ENCODE measurements around the gene ZNF212.

The ZNF212 gene

DNA sequence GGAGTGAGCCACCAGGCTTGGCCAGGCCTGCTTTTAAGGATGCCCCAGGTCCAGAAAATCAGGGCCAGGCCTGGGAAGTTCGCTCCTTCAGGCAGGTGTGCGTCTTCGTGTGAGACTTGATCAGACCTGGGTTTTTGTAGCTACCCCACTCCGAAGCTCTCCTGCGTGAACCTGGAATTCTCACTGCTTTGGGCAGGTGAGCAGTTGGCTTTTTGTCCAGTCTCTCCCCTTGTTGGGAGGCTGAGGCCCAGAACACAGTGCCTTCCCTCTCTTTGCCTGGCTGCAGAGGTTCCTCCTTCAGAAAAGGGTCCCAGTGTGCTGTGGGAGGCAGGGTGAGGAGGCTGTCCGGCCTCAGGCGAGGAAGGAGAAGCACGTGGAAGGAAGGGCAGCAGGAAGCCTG lies 49.8 kb downstream of the ZNF212 start:
- DNase-seq, result no peak

DNA sequence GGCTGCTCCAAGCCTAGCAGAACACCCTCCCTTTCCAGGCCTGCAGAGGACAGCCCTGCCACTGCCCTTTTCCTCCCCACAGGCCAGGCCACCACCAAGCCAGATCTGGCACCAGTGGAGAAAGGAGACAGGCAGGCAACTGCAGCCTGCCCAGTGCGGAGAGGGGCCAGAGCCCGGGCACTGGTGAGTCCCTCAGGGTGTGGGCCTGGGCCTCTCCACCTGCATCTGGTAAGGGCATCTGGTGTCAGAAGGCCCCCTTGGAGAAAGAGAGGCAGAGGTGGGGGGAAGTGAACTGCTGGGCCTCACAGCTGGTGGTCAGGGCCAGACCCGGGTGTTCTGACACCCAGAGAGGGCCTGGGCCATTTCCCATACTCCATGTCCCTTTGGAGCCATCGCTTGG lies 50.4 kb downstream of the ZNF212 start:
- no peak for DNase-seq

DNA sequence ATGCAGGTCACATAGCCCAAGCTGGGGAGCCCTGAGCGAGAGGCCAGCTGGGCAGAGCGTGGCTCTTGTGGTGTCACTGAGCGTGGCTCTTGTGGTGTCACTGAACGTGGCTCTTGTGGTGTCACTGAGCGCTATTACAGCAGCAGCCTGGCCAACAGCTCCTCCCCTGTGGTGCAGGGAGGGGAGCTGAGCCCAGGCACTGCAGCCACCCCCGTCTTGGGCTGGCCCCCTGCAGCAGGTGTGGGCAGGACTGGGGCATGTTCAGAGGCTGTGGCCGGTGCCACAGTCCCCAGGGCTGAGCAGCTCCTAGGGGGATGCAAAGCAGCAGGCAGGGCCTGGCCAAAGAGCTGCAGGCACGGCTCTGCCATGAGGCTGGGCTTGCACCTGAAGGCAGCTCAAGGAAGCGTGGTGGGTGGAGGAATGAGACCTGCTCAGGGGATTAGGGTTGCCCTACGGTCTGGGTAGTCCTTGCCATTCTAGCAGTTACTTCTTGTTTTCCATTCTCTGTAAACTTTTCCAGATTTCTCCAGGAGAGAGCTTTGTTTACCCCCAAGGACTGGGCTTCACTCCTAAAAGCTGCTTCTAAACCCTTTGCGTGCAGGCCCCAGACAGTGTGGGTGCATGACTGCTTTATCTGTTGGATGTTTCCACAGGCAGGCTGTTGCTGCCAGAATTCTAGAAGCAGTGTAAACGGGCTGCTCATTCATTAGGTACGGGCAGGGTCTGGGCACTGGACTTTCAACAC lies 51.8 kb downstream of the ZNF212 start:
- DNase-seq, result no peak

DNA sequence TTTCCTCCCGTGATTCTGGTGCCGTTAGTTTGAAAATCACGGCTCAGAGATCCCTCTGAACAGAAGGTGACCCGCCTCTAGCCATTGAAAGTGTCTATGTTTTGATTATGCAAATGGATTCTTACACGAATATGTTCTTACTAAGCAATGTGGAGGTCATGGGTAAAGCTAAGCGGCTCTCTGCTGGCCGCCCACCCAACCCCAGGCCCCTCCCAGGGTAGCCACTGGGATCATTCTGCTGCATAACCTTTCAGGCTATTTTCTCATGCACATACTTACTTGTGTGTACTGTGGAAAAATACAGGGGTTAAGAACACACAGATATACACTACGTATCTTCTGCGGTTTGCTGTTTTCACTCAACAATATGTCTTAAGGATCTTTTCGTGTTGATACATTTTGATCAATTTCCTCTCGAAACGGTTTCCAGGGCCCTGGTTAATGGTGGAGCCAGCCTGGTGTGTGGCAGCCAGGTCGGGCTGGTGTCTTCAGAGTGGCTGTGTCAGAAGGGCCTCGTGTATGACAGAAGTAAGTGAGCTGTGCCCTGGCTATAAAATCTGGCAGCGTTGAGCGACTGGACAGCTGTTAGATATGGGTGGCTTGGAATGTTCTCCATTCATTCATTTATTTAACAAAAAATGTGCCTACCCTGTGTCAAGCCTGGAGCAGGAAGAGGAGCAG lies 52.5 kb downstream of the ZNF212 start:
- no peak for DNase-seq

DNA sequence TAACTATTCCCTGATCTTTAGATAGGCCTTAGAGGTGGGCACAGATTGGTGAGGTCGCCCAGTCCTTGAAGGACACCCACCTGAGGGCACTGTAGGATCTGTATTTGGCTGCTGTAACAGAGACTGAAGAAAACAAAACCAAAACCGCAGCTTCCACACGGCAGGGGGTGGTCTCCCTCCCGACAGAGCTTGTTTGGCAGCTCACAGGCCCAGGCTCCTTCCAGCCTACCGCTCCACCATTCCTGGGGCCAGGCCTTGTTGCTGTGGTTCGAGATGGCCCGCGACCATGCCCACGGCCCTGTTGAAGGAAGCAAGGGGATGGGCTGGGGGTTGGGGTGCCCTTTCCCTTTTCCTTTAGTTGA lies 53.0 kb downstream of the ZNF212 start:
- DNase-seq, result no peak

DNA sequence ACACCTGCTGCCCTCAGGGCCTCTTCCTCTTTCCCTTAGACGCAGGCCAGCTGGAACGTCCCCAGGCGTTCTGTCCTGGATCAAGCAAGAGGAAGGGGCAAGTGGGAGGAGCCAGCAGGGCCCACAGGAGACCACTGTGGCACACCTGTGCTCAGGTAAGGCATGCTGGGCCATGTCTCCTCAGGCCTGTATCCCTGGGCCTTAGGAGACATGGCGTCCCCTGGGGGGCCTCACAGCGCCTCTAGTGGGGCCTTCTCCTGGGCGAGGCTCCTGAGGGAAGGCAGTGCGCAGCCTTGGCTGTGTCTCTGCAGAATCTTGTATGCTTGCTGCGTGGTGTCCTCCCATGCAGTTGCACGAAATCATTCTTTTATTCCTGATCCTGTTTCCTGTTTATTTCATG lies 53.9 kb downstream of the ZNF212 start:
- DNase-seq, result no peak

DNA sequence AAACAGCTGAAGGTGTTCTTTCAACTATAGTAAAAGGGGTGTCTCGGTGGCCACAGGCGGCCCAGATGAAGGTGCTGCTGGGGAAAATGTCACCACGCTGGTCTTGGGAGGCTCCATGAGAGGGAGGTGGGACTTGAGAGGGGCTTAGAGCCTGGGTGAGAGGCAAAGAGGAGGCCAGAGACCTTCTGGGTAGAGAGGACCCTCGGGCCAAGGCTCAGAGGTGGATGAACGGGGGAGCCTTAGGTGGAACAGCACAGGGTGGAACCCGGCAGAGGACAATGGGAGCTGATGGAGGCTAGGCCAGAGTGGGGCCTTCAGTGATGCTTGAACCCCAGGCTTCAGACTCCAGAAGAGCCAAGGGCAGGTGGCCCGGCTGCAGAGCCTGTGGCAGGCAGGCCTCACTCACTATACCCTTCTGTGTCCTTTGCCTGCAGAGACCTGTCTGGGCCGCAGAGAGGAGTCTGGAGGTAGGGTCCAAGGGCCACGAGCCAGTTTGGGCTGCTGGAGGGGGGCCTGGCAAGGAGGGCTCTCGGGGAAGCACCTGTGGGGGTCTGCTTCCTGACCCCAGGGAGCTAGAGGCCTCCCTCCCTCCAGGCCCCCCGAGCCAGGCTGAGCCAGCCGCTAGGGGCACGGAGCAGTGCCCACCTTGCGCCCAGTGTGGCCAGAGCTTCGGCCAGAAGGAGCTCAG lies 54.6 kb downstream of the ZNF212 start:
- DNase-seq, result no peak

DNA sequence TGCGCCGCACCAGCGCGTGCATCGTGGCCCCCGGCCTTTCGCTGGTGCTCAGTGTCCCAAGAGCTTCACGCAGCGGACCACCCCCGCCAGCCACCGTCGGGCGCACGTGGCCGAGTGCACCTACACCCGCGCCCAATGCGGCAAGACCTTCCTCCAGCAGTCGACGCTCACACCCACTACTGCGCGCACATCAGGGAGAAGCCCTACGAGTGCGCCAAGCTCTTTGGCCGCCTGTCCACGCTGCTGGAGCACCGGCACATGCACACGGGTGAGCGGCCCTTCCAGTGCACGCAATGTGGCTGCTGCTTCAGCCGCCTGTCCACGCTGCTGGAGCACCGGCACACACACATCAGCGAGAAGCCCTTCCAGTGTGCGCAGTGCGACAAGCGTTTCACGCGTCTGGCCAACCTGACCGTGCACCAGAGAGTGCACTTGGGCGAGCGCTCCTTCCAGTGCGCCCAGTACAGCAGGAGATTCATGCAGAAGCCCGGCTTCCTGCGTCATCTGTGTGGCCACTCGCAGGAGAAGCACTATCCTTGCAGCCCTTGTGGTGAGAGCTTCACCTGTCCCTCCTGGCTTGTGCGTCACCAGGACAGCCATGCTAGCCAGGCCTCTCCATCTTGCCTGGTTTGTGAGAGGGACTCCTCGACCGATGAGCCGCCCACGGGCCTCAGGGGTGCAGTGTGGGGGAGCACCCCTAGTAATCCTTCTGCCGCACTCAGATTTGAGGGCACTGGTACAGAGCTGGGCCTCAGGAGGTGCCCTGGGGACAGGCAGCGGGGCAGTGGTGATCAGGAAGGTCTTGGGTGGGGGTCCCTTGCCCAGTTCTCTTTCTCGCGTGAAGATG lies 55.4 kb downstream of the ZNF212 start:
- DNase-seq, result no peak

DNA sequence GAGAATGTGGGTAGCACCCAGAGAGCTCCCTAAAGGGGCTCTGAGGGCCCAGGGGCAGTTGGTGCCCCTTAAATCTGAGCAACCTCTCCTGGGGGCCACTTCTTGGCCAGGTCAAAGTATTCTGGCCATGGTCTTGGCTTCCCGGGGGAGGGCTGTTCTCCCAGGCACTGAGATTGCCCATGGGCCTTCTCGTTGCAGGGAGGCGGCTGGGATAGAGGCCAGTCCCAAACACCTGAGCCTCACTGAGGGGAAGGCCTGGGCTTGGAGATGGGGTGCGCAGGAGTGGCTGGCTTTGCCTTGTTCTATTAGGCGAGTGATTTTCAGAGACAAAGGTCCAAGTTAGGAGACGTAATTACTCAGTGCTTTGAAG lies 56.0 kb downstream of the ZNF212 start:
- DNase-seq, result no peak

DNA sequence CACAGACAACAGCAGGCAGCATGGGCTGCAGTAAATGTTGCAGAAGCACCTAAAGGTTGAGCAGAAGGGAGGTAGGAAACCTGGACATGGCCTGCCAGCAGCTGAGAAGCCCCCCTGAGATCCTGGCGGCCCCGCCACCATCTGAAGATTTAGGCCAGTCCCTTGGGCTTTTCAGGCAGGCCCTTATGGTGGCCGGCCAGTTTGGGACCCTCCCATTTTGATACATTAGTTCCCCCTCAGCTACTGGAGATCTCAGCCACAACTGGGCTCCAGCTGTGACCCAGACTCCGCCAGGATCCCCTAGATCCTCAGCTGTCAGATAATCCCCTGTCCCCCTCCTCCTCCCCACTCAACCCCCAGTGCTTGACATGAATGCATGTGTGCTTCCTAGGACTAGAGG lies 56.9 kb downstream of the ZNF212 start:
- no peak for DNase-seq

DNA sequence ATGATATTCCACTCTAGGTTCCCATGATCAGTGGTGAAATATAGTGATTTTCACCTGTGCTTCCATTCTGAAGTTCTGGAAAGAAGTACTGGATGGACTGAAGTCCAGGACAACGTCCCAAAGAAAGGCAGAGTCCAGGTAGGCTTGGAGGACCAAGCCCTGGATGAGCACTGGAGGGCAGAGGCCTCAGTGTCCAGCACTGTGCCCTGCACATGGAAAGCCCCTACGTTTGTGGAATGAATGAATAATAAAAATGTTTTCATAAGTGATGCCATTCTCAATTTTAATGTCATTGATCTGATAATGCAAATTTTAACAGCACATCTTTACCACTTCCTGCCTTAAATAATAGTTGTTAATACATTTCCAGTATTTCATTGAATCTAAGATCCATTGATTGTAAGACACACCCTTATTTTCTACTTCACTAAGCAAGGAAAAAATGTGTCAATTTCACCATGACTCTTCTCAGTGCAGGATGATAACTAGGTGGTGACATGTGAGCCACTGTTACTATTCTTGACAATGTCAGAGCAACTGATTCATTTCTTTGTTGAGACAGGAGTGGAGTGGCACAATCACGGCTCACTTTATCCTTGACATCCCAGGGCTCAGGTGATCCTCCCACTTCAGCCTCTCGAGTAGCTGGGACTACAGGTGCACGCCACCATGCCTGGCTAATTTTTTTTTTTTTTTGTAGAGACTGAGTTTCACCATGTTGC lies 57.7 kb downstream of the ZNF212 start:
- DNase-seq, result no peak

DNA sequence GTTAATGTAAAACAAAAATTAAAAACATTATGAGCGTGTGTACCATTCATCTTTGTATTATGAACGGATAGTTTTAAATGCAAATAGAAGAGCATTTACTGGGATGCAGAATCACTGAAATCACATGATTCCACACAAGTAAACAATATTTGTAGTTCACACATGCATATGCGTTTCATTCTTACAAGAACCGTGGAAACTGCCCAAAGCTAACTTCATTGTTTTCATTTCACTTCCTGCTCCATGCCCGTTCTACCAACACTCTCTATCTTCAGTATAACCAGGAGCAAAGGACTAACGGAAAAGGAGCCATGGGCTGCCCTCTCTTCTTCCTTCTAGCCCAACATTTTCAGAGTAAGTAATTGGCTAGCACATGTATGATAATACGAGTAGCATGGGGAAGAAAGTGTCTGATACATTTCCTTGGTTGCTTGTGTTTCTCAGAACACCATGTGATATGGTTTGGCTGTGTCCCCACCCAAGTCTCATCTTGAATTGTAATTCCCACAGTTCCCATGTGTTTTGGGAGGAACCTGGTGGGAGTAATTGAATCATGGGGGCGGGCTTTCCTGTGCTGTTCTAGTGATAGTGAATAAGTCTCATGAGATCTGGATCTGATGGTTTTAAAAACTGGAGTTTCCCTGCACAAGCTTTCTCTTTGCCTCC lies 61.3 kb downstream of the ZNF212 start:
- DNase-seq, result no peak

DNA sequence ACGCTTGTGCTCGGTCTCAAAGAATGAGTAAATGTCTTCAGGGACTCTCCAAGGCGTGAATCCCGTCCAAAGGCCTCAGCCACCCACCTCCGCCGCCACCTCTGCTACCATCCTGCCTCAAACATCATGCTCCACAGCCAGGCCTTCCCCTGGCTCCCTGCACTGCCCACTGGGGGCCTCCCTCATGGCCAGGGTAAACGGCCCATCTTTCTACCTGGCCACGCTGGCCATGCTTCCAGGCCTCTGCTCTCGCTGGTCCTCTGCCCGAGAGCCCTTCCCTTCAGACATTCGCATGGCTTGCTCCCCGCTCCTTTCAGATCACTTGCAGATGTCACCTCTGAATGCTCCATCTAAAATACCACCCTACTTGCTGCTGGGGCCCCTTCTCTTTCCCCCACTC lies 62.8 kb downstream of the ZNF212 start:
- DNase-seq, result no peak

DNA sequence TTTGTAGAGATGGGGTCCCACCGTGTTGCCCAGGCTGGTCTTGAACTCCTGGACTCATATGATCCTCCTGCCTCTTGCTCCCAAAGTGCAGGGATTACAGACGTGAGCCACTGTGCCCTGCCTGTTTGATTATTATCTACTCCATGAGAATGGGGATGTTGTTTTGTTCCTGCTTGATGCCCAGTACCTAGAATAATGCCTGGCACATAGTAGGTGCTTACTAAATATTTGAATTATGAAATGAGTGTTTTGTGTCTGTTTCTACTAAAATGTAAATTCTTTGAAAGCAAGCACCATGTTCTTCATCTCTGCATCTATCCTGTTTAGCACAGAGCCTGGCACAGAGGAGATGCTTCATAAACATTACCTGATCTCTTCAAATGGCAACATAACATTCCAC lies 63.4 kb downstream of the ZNF212 start:
- no peak for DNase-seq

DNA sequence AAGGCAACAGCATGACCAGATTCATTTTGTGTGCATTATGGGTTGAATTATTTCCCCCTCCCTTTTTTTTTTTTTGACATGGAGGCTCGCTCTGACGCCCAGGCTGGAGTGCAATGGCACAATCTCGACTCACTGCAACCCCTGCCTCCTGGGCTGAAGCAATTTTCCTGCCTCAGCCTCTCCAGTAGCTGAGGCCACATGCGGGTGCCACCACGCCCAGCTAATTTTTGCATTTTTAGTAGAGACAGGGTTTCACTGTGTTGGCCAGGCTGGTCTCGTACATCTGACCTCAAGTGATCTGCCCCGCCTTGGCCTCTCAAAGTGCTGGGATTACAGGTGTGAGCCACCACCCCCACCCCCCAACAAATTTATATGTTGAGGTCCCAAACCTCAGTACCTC lies 64.6 kb downstream of the ZNF212 start:
- DNase-seq, result no peak

Measured in activated CD4-positive, alpha-beta T cell treated with anti-CD3 and anti-CD28 coated beads for 4 hours (primary cell).